Occipital lobe (tissue), 2 donors: ENCODE data around the gene TRAK1. TPM values are rescaled to one million over a fixed set of nuclear protein-coding genes. Genes with fewer than 3 reads are reported as not detected.
"Not testable (repeated sequence)": the region's sequence is repeated elsewhere in the genome, so short reads cannot be mapped to it uniquely, and the experiment has no call there.

Experiments
- DNase-seq: peaks from one replicate; lab custom pipeline; 2025; lab: John Stamatoyannopoulos, UW
- total RNA-seq: library from RNA; depleted of rRNA; stranded (reverse); fragments of >200 nt; gene quantifications from one replicate; pipeline ENCODE4 v1.2.3, GENCODE V29; 2014

TRAK1 gene
- total RNA-seq, 1 donor from 2014 or later = 46.3 TPM

- no peak for DNase-seq
Measured at GRCh38 chr3:42096796-42097565, 5.8 kb downstream of the TRAK1 start.

- no peak for DNase-seq
Measured at GRCh38 chr3:42097566-42097946, 6.4 kb downstream of the TRAK1 start.

- DNase-seq = no peak
Measured at GRCh38 chr3:42098171-42098570, 7.0 kb downstream of the TRAK1 start.

- no peak for DNase-seq
Measured at GRCh38 chr3:42099020-42099765, 8.0 kb downstream of the TRAK1 start.

GRCh38 chr3:42101048-42101447 lies 9.9 kb downstream of the TRAK1 start:
- DNase-seq = no peak

- no peak for DNase-seq
Measured at GRCh38 chr3:42101481-42101880, 10.3 kb downstream of the TRAK1 start.

GRCh38 chr3:42102571-42102970 lies 11.4 kb downstream of the TRAK1 start:
- no peak for DNase-seq

GRCh38 chr3:42103921-42104665 lies 12.9 kb downstream of the TRAK1 start:
- DNase-seq = not testable (repeated sequence)

GRCh38 chr3:42105994-42106393 lies 14.8 kb downstream of the TRAK1 start:
- not testable (repeated sequence) for DNase-seq

GRCh38 chr3:42106646-42107045 lies 15.5 kb downstream of the TRAK1 start:
- DNase-seq = no peak

GRCh38 chr3:42110631-42111030 lies 19.5 kb downstream of the TRAK1 start:
- no peak for DNase-seq

- DNase-seq = no peak
Measured at GRCh38 chr3:42114130-42114725, 23.1 kb downstream of the TRAK1 start.

GRCh38 chr3:42115215-42115614 lies 24.1 kb downstream of the TRAK1 start:
- DNase-seq = no peak

- no peak for DNase-seq
Measured at GRCh38 chr3:42115946-42116345, 24.8 kb downstream of the TRAK1 start.

GRCh38 chr3:42116466-42116865 lies 25.3 kb downstream of the TRAK1 start:
- DNase-seq = no peak

- peak; percentile 42 for DNase-seq
Measured at GRCh38 chr3:42117175-42118008, 26.2 kb downstream of the TRAK1 start.

GRCh38 chr3:42118762-42119361 lies 27.7 kb downstream of the TRAK1 start:
- no peak for DNase-seq

- no peak for DNase-seq
Measured at GRCh38 chr3:42119561-42120355, 28.6 kb downstream of the TRAK1 start.

- DNase-seq = no peak
Measured at GRCh38 chr3:42120866-42121265, 29.7 kb downstream of the TRAK1 start.
